CD4-positive, alpha-beta T cell treated with Interferon gamma for 1 hour (primary cell): ENCODE data around the gene RPS5.
A peak's percentile ranks its signal among the peaks of the same experiment; 100 is the strongest.
"Not testable (repeated sequence)": the region's sequence is repeated elsewhere in the genome, so short reads cannot be mapped to it uniquely, and the experiment has no call there.

Experiments
- DNase-seq: peaks from one replicate; pipeline ENCODE4 v3.0.0-alpha.2; 2020

The RPS5 gene

GRCh38 chr19:58386576-58387337, at the start of gene RPS5:
Gene RPS5 (plus strand): TSS chr19:58387269. CDS start chr19:58388138, 869 bp downstream.
- DNase-seq: peak; percentile 99

- no peak for DNase-seq
Measured at GRCh38 chr19:58338336-58338735, 48.7 kb upstream of the RPS5 start.

DNA sequence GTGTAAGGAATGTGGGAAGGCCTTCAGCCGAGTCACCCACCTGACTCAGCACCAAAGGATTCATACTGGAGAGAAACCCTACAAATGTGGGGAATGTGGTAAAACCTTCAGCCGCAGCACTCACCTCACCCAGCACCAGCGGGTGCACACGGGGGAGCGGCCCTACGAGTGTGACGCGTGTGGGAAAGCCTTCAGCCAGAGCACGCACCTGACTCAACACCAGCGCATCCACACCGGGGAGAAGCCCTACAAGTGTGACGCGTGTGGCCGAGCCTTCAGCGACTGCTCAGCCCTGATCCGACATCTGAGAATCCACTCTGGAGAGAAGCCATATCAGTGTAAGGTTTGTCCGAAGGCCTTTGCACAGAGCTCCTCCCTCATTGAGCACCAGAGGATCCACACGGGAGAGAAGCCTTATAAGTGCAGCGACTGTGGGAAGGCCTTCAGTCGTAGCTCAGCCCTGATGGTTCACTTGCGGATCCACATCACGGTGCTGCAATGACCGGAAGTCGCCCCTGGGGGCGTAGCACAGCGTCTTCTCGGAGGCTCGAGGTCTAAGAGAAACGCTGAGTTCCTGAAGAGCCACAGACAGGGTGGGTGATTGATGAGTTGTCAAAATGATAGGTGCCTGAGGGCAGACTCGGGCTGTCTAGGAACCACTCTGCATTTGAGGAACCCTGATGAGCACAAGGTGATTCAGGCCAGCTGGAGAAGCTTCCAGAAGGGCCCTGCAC, 48.1 kb upstream of the RPS5 start:
- DNase-seq: no peak

- DNase-seq: no peak
Measured at GRCh38 chr19:58345558-58345957, 41.5 kb upstream of the RPS5 start.

DNA sequence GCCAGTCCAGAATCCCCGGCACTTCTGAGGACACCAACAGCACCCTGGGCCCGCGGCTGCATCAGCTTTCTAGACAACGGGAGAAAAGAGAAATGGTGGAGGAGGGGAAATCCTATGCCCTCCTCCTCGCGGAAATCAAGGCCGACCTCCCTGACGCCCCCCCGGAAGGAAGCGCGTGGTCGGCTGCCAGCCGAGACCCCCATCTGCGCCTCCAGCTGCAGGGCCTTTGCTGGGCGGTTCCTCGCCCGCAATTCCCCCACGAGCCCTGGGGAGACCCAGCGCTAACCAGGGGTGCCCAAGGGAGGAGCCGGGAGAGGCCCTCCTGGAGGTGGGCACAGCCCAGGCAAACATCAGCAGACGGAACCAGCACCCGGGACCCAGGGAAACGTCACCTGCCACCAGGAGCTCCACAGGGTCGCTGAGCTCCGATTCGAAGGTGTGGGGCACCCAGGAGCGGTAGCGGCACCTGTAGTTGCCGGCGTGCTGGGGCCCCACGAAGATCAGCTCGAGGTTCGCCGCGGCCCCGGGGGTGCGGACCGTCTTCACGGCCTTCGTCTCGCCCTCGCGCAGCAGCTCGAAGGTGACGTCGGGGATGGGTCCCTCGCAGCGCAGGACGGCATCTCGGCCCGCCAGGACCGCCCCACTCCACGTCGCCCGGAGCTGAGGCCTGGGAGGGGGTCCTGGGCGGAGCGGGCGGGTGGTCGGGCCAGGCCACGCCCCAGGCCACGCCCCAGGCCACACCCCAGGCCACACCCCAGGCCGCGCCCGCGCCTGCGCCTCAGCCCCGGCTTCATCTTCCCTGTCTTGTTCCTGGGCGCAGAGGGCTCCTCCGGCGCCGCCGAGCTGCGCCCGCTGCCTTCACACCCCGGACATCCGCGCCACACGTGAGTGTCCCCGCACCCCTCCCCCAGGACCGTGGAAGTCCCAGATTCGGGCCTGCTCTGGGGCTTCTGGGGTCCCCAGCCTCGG, 39.8 kb upstream of the RPS5 start:
- DNase-seq: peak; percentile 70

DNA sequence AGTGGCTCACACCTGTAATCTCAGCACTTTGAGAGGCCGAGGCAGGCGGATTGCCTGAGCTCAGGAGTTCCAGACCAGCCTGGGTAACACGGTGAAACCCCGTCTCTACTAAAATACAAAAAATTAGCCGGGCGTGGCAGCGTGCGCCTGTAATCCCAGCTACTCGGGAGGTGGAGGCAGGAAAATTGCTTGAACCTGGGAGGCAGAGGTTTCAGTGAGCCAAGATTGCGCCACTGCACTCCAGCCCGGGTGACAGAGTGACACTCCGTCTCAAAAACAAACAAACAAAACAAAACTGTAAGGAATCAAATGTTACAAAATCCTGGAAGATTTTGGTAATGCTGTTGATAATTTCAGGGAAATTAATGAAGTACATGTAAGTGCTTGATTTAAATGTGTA, 39.0 kb upstream of the RPS5 start:
- DNase-seq: not testable (repeated sequence)

- DNase-seq: no peak
Measured at GRCh38 chr19:58349590-58349989, 37.5 kb upstream of the RPS5 start.

DNA sequence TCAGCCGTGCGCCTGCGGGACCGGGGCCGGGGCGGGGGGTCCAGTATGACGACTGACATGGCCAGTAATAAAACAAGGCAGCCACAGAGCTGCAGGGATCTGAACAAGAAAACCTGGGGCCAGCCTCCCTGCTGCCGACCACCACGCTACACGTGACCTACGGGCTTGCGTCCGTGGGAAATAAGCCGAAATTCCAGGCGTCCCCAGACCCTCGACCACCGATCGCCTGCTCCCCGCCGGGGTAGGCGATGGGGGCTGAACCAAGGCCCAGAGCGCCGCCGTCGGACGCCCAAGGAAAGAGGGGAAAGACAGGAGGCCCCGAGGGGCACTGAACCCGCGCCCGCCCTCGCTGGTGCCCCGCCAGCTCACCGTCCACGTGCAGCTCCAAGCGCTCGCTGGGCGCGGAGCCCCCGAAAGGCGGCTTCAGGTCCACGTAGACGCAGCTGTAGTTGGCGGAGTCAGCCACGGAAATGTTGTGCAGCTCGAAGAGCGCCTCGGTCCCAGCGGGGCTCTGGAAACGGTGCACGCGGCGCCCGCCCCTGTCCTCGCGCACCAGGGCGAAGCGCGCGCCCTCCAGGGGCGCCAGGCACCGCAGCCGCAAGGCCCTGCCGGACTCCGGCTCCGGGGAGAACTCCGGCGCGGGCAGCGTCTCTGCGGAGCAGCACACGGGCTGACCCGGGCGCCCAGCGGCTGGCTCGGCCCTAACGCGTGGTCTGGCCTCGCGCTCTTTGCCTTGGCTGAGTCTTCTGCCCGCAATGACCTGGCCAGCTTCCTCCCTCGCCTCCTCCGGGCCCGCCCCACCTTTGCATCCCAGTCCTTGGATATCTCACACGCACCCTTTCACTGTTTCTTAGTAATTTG, 36.8 kb upstream of the RPS5 start:
- no peak for DNase-seq

DNA sequence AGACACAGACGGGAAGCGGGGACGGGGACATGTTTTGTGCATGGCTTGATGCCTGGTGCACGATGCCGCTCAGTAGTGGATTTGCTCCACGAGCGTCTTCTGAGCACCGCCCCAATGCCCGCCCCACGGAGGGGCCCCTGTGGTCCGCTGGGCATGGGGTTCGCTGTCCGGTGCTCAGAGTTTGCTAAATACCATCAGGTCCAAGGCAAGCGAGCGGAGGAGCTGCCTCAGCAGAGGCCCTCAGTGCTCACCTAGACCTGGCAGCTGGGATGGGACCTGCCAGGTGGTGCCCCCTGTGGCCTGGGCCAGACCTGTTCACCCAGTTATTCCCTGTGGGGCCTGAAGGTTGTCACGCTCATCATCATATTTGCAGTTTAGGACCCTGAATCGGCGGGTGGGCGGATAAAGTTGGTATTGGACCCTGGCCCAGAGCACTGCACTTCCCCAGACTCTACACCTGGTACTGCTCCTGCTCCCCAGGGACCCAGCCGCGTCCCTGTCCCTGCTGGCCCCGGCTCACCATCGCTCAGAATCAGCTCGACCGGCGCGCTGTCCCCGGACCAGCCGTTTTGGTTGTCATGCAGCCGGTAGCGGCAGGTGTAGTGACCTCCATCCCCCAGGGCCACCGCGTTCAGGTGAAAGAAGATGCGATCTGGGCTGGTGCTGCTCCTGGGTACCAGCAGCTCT, 36.1 kb upstream of the RPS5 start:
- DNase-seq: no peak

DNA sequence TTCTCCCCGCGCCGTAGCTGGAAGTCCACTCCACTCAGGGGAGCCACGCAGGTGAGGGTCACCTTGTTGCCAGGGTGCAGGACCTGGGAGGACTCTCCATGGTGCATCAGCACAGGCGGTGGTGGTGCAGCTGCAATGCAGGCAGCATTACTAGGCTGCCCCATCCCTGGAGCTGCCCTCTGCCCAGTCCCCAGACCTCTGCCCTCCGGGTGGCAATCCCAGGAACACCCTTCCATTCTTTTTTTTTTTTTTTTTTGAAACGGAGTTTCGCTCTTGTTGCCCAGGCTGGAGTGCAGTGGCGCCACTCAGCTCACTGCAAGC, 35.6 kb upstream of the RPS5 start:
- DNase-seq: no peak

GRCh38 chr19:58351990-58352755, 34.9 kb upstream of the RPS5 start:
- DNase-seq: no peak

DNA sequence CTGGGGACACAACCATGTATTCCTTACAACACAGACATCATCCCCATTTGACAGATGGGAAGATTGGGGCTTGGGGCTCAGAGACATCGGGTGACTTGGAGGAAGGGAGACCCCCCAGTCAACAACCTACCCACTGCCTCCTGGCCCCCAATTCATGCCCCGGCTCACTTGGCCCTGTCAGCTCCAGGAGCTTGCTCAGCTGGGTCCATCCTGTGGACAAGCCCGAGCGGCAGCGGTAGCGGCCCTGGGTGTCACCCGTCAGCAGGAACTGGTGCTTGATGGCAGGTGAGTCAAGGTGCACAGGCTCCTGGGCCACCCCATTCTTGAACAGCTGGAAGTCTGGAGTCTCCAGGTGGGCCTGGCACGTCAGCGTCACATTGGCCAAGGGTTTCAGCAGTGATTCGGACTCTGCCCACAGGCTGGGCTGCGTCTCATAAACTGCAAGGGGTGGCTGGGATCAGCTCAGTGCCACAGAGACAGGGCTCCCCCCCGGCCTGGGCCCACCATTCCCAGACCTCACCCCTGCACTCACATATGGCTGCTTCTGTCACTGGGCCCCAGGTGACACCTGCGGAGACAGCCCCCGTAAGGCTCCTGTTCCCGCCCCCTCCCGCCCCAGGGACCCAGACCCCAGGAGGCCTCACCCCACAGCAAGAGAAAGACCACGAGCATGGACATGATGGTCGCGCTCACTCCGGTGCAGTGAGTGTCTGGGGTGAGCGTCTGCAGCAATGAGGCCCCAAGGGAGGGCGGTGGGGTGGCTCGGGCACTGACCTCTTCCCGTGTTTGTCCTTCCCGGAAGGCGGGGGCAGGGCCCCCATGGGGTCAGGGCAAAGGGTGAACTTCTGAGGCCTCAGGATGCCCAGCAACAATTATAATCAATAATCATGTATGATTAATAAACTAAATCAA, 34.1 kb upstream of the RPS5 start, which contains the start of gene A1BG:
A1BG (minus strand) TSS at position 733 of the 912 bp plus-strand sequence; CDS start at position 678, 55 bp downstream.
- no peak for DNase-seq

DNA sequence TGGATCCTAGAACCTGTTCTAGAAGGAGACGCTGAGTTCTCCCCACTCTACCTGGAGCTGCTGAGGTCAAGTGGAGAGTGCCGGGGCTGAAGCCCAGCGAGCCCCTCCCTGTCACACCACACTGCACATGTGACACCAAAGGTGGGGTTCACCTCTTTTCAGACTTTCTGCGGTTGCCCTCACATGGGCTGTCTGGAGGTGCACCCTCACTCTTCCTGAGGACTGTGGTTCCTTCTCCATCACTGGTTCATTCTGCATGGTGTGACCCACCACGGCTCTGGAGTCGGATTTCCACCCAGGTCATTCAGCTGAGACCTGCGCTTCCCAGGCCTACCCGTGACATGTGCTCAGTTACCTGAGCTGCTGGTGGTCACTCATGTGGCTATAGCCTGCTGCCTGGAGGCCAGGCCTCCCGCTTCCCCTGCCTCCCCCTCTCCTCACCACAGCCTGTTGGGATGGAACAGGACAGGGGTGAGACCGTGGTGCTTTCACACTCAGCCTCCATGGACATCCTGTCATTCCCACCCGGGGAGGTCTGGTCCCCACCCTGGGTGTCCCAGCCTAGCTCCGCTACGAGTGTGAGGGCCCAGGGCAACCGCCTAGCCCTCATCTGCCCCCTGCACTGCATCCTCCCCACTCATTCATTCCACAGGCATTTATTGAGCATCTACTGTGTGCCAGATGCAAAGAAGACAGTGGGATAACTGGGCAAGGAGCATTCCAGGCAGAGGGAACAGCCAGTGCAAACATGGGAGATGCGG, 33.2 kb upstream of the RPS5 start:
- DNase-seq: no peak

- no peak for DNase-seq
Measured at GRCh38 chr19:58354478-58355030, 32.5 kb upstream of the RPS5 start.

GRCh38 chr19:58355215-58355796, 31.8 kb upstream of the RPS5 start:
- no peak for DNase-seq

- peak; percentile 9 for DNase-seq
Measured at GRCh38 chr19:58355908-58356765, 30.9 kb upstream of the RPS5 start.
